ENCODE measurements around the gene SPSB4.

The SPSB4 gene

GRCh38 chr3:141125351-141125750 lies 74.2 kb downstream of the SPSB4 start:
- Histone ChIP-seq H2AFZ (ENCODE audit: low read depth, low read length, severe bottlenecking) (no peak overlapping the region), H3K4me3 (ENCODE audit: insufficient read depth, low read length, poor library complexity, severe bottlenecking) (no peak overlapping the region), H3K36me3 (ENCODE audit: low read length) (no peaks in the 10 kb centered on the region), H3K4me2 (ENCODE audit: low read depth, low read length, poor library complexity, severe bottlenecking) (no peak overlapping the region), H4K20me1 (ENCODE audit: low read depth, low read length) (no peaks in the 10 kb centered on the region), H3K9me3 (ENCODE audit: insufficient read depth, low read length) (no peaks in the 10 kb centered on the region), H3K27ac (ENCODE audit: low read depth, low read length) (no peak overlapping the region), H3K9me2 (replicated peaks; ENCODE audit: insufficient read depth, low read length) (no peaks in the 10 kb centered on the region), H3K27me3 (ENCODE audit: low read length) (no peaks in the 10 kb centered on the region), H3K9ac (ENCODE audit: low read length) (no peak overlapping the region), H3F3A (ENCODE audit: insufficient read depth) (no peaks in the 10 kb centered on the region), H3K79me2 (ENCODE audit: insufficient read depth, low read length) (no peaks in the 10 kb centered on the region)
- TF ChIP-seq CTCF (IDR thresholded peaks at IDR 0.05; ENCODE audit: insufficient read depth, low read length, poor library complexity, severe bottlenecking) (no peak), EZH2phosphoT487 (conservative IDR thresholded peaks at IDR 0.05; ENCODE audit: low read length) (no peak)

- H3K36me3 ChIP-seq (ENCODE audit: low read length), result no peaks in the 10 kb centered on the region
- no peaks in the 10 kb centered on the region for H3K9me3 ChIP-seq (ENCODE audit: insufficient read depth, low read length)
- no peak overlapping the region for H3K9ac ChIP-seq (ENCODE audit: low read length)
- H3K4me3 ChIP-seq (ENCODE audit: insufficient read depth, low read length, poor library complexity, severe bottlenecking), result no peak overlapping the region
- H3F3A ChIP-seq (ENCODE audit: insufficient read depth), result no peaks in the 10 kb centered on the region
- no peak overlapping the region for H3K27ac ChIP-seq (ENCODE audit: low read depth, low read length)
- no peak overlapping the region for H2AFZ ChIP-seq (ENCODE audit: low read depth, low read length, severe bottlenecking)
- H4K20me1 ChIP-seq (ENCODE audit: low read depth, low read length), result no peaks in the 10 kb centered on the region
- no peak overlapping the region for H3K4me2 ChIP-seq (ENCODE audit: low read depth, low read length, poor library complexity, severe bottlenecking)
- H3K9me2 ChIP-seq (replicated peaks; ENCODE audit: insufficient read depth, low read length), result no peaks in the 10 kb centered on the region
- H3K27me3 ChIP-seq (ENCODE audit: low read length), result no peaks in the 10 kb centered on the region
- no peaks in the 10 kb centered on the region for H3K79me2 ChIP-seq (ENCODE audit: insufficient read depth, low read length)
- no peak for TF ChIP-seq EZH2phosphoT487 (conservative IDR thresholded peaks at IDR 0.05; ENCODE audit: low read length)
- no peak for TF ChIP-seq CTCF (IDR thresholded peaks at IDR 0.05; ENCODE audit: insufficient read depth, low read length, poor library complexity, severe bottlenecking)
Measured at GRCh38 chr3:141126661-141127343, 75.7 kb downstream of the SPSB4 start.

- TF ChIP-seq CTCF (IDR thresholded peaks at IDR 0.05; ENCODE audit: insufficient read depth, low read length, poor library complexity, severe bottlenecking) (no peak), EZH2phosphoT487 (conservative IDR thresholded peaks at IDR 0.05; ENCODE audit: low read length) (no peak)
- Histone ChIP-seq H3K36me3 (ENCODE audit: low read length) (no peaks in the 10 kb centered on the region), H3K79me2 (ENCODE audit: insufficient read depth, low read length) (no peaks in the 10 kb centered on the region), H3K9ac (ENCODE audit: low read length) (no peak overlapping the region), H3K9me2 (replicated peaks; ENCODE audit: insufficient read depth, low read length) (no peaks in the 10 kb centered on the region), H4K20me1 (ENCODE audit: low read depth, low read length) (no peaks in the 10 kb centered on the region), H3K4me2 (ENCODE audit: low read depth, low read length, poor library complexity, severe bottlenecking) (no peak overlapping the region), H3K27ac (ENCODE audit: low read depth, low read length) (no peak overlapping the region), H3K9me3 (ENCODE audit: insufficient read depth, low read length) (no peaks in the 10 kb centered on the region), H3K4me3 (ENCODE audit: insufficient read depth, low read length, poor library complexity, severe bottlenecking) (no peak overlapping the region), H3F3A (ENCODE audit: insufficient read depth) (no peaks in the 10 kb centered on the region), H2AFZ (ENCODE audit: low read depth, low read length, severe bottlenecking) (no peak overlapping the region), H3K27me3 (ENCODE audit: low read length) (no peaks in the 10 kb centered on the region)
Measured at GRCh38 chr3:141127344-141128125, 76.4 kb downstream of the SPSB4 start.
